Endodermal cell (in vitro differentiated cells): ENCODE data around the gene RBM20. TPM values are rescaled to one million over a fixed set of nuclear protein-coding genes. Genes with fewer than 3 reads are reported as not detected.

Experiments
- DNase-seq: peaks from one replicate; pipeline ENCODE4 v3.0.0-alpha.2; 2017
- H3K27ac ChIP-seq: 2 replicates; pipeline ENCODE4 v1.5.1; 2013; ENCODE audit warnings: mild to moderate bottlenecking, low read depth, low read length, moderate library complexity
- H3K27me3 ChIP-seq: 2 replicates; pipeline ENCODE4 v1.6.1; 2013; ENCODE audit warnings: mild to moderate bottlenecking, low read length, moderate library complexity; ENCODE audit not compliant: insufficient read depth, control insufficient read depth, poor library complexity, severe bottlenecking
- H3K36me3 ChIP-seq: 2 replicates; pipeline ENCODE4 v1.7.0; 2013; ENCODE audit warnings: mild to moderate bottlenecking, low read length, moderate library complexity; ENCODE audit not compliant: control insufficient read depth, insufficient read depth
- H3K4me1 ChIP-seq: one replicate; pipeline ENCODE4 v1.7.0; 2013; ENCODE audit warnings: low read length; ENCODE audit not compliant: control insufficient read depth, insufficient read depth
- H3K4me3 ChIP-seq: 2 replicates; pipeline ENCODE4 v1.5.1; 2013; ENCODE audit warnings: mild to moderate bottlenecking, low read length, moderate library complexity
- H3K9ac ChIP-seq: 2 replicates; pipeline ENCODE4 v1.6.1; 2013; ENCODE audit warnings: mild to moderate bottlenecking, low read length, moderate library complexity; ENCODE audit not compliant: poor library complexity, severe bottlenecking; ENCODE audit errors: extremely low read depth
- H3K9me3 ChIP-seq: 2 replicates; pipeline ENCODE4 v1.6.1; 2013; ENCODE audit warnings: mild to moderate bottlenecking, low read length, moderate library complexity; ENCODE audit not compliant: control insufficient read depth
- H3K27ac Mint-ChIP-seq: 2 replicates; pipeline ENCODE4 v1.8.0; 2020; ENCODE audit warnings: mixed read lengths
- H3K27me3 Mint-ChIP-seq: 2 replicates; pipeline ENCODE4 v1.8.0; 2021; ENCODE audit warnings: mild to moderate bottlenecking, mixed read lengths; ENCODE audit not compliant: insufficient read depth
- H3K36me3 Mint-ChIP-seq: 2 replicates; pipeline ENCODE4 v1.8.0; 2020; ENCODE audit warnings: low read depth, mixed read lengths
- H3K4me1 Mint-ChIP-seq: 2 replicates; pipeline ENCODE4 v1.8.0; 2020; ENCODE audit warnings: mixed read lengths
- H3K4me3 Mint-ChIP-seq: 2 replicates; pipeline ENCODE4 v1.8.0; 2020; ENCODE audit warnings: mild to moderate bottlenecking, moderate library complexity, mixed read lengths
- H3K9me3 Mint-ChIP-seq: 2 replicates; pipeline ENCODE4 v1.8.0; 2020; ENCODE audit warnings: mild to moderate bottlenecking, mixed read lengths
- CTCF ChIP-seq: fragments of 200-600 bp; sonication (generic); conservative IDR thresholded peaks from 2 replicates; pipeline ENCODE4 v1.5.0; 2021; ENCODE audit warnings: antibody characterized with exemption, mild to moderate bottlenecking
- WGBS, 2 experiments: methylation state at CpG; one replicate each; pipeline versions ENCODE4 v1.1.5 to v1.1.7; 2013; ENCODE audit warnings: missing lambda C conversion rate in 2 of 2, mixed read lengths in 1 of 2; ENCODE audit not compliant: insufficient coverage in 1 of 2, insufficient read length in 1 of 2; 5-methylcytosine and 5-hydroxymethylcytosine counted together
- total RNA-seq, 2 donors: library from RNA; stranded (reverse); fragmentation: NEBNext Ultra II Directional in 1 of 2; extraction: Animal tissue kit (Norgen Biotek cat#: 25700) in 1 of 2; gene quantifications; 2 replicates in 1 of 2; 3 replicates in 1 of 2; pipeline ENCODE4 v1.2.1, GENCODE V29; 2021

Gene RBM20
- total RNA-seq, 2 donors from 2014 or later: 6.2 to 7.0 TPM

- no peak overlapping the region for H3K27ac Mint-ChIP-seq
- no peaks in the 10 kb centered on the region for H3K9me3 Mint-ChIP-seq
- no peak for TF ChIP-seq CTCF
- DNase-seq: no peak
- no peak overlapping the region for H3K4me3 ChIP-seq
- H3K36me3 Mint-ChIP-seq: no peaks in the 10 kb centered on the region
- H3K9me3 ChIP-seq: no peaks in the 10 kb centered on the region
- H3K36me3 ChIP-seq: no peaks in the 10 kb centered on the region
- peaks cover 4% of the 10 kb centered on the region for H3K4me1 ChIP-seq
- no peaks in the 10 kb centered on the region for H3K27me3 Mint-ChIP-seq
- H3K9ac ChIP-seq: no peak overlapping the region
- WGBS, 2 experiments: 88 to 90% methylated on average over 3 to 6 of the region's 6 CpGs
- H3K4me1 Mint-ChIP-seq: peaks cover 20% of the 10 kb centered on the region
- H3K4me3 Mint-ChIP-seq: no peak overlapping the region
- no peak overlapping the region for H3K27ac ChIP-seq
- no peaks in the 10 kb centered on the region for H3K27me3 ChIP-seq
These were observed 18.7 kb upstream of the RBM20 start for GRCh38 chr10:110625356-110625894.

GRCh38 chr10:110625951-110626855 is 17.9 kb upstream of the RBM20 start:
- DNase-seq: no peak
- H3K9me3 ChIP-seq: no peaks in the 10 kb centered on the region
- H3K36me3 ChIP-seq: no peaks in the 10 kb centered on the region
- no peaks in the 10 kb centered on the region for H3K27me3 ChIP-seq
- H3K27me3 Mint-ChIP-seq: no peaks in the 10 kb centered on the region
- H3K36me3 Mint-ChIP-seq: no peaks in the 10 kb centered on the region
- H3K9ac ChIP-seq: no peak overlapping the region
- H3K4me3 ChIP-seq: no peak overlapping the region
- WGBS, 2 experiments: 95 to 96% methylated on average over 3 to 5 of the region's 5 CpGs
- no peak overlapping the region for H3K4me3 Mint-ChIP-seq
- peaks cover 4% of the 10 kb centered on the region for H3K4me1 ChIP-seq
- no peaks in the 10 kb centered on the region for H3K9me3 Mint-ChIP-seq
- H3K27ac Mint-ChIP-seq: no peak overlapping the region
- TF ChIP-seq CTCF: no peak
- H3K4me1 Mint-ChIP-seq: peaks cover 20% of the 10 kb centered on the region
- no peak overlapping the region for H3K27ac ChIP-seq

GRCh38 chr10:110628161-110628560 is 16.0 kb upstream of the RBM20 start:
- no peak for DNase-seq
- H3K27ac ChIP-seq: no peak overlapping the region
- Mint-ChIP-seq H3K27me3 (no peaks in the 10 kb centered on the region), H3K27ac (no peak overlapping the region), H3K9me3 (no peaks in the 10 kb centered on the region), H3K4me3 (no peak overlapping the region), H3K36me3 (no peaks in the 10 kb centered on the region), H3K4me1 (peaks cover 20% of the 10 kb centered on the region)
- TF ChIP-seq CTCF: no peak
- H3K9me3 ChIP-seq: no peaks in the 10 kb centered on the region
- no peak overlapping the region for H3K9ac ChIP-seq
- H3K36me3 ChIP-seq: no peaks in the 10 kb centered on the region
- H3K4me1 ChIP-seq: peaks cover 4% of the 10 kb centered on the region
- no peak overlapping the region for H3K4me3 ChIP-seq
- H3K27me3 ChIP-seq: no peaks in the 10 kb centered on the region
